MM.1S (cell line): ENCODE measurements around the gene MLC1.

Experiments used
- EZH2 ChIP-seq: fragments of 300-600 bp; sonication (generic); optimal IDR thresholded peaks from 2 replicates; pipeline ENCODE3; 2017; ENCODE audit warnings: low read depth, mild to moderate bottlenecking, antibody characterized with exemption, low read length, mixed read lengths
- TF ChIP-seq, protein P1 (sequence below): fragments of 300-600 bp; sonication (generic); IDR thresholded peaks from 2 replicates; pipeline ENCODE4 v1.5.1; 2016; ENCODE audit warnings: antibody characterized with exemption, low read length, mixed read lengths

DNA sequence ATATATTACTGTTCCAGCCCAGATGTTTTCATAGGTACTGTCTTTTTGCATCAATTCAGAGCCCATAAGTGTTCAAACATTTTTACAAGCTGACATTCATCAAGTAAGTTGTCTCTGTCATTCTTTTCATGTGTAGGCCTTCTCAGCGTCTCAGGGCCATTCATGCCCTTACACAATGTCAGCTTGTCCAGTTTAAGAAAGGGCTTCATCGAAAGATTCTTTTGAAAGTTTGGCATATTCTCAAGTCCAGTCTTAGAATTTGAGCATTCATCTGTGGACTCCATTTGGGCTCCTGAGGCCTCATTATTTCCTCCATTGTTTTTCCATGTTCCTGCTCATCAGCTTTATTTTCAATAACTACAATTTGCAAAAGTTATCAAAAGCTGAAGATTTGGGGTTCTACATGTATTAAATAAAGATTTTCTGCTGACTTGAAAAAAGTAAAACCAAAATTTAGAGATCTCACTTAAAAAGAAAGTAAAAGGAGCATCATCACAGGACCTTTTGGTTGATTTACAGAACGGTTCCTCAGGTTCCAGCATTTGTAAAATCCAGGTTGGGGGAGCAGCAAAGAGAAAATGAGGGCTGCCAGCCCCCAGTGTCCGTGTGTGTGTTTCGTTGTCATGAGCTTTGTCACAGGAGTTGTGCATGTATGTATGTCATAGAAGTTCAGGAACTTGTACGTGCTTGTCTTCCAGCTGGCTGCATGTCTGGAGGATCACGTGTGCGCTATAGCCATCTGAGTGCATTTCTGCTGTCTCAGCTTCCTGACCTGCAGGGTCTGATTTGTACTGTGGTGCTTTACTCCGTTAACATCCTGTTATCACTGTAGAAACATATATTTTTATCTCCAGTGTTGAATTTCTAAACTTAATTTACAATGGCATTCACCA is 20.2 kb upstream of the MLC1 start:
- TF ChIP-seq, protein P1, sequence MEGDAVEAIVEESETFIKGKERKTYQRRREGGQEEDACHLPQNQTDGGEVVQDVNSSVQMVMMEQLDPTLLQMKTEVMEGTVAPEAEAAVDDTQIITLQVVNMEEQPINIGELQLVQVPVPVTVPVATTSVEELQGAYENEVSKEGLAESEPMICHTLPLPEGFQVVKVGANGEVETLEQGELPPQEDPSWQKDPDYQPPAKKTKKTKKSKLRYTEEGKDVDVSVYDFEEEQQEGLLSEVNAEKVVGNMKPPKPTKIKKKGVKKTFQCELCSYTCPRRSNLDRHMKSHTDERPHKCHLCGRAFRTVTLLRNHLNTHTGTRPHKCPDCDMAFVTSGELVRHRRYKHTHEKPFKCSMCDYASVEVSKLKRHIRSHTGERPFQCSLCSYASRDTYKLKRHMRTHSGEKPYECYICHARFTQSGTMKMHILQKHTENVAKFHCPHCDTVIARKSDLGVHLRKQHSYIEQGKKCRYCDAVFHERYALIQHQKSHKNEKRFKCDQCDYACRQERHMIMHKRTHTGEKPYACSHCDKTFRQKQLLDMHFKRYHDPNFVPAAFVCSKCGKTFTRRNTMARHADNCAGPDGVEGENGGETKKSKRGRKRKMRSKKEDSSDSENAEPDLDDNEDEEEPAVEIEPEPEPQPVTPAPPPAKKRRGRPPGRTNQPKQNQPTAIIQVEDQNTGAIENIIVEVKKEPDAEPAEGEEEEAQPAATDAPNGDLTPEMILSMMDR: no peak
- TF ChIP-seq EZH2: no peak
